SW480 (cell line): ENCODE data around the gene MYLK4.

Source experiments
- DNase-seq: peaks from one replicate; pipeline ENCODE4 v3.0.0-alpha.2; 2016; ENCODE audit warnings: low spot score

MYLK4 gene

GRCh38 chr6:2733324-2733723 lies 17.4 kb downstream of the MYLK4 start:
- DNase-seq = no peak

GRCh38 chr6:2732503-2733089 lies 18.1 kb downstream of the MYLK4 start:
- no peak for DNase-seq

DNA sequence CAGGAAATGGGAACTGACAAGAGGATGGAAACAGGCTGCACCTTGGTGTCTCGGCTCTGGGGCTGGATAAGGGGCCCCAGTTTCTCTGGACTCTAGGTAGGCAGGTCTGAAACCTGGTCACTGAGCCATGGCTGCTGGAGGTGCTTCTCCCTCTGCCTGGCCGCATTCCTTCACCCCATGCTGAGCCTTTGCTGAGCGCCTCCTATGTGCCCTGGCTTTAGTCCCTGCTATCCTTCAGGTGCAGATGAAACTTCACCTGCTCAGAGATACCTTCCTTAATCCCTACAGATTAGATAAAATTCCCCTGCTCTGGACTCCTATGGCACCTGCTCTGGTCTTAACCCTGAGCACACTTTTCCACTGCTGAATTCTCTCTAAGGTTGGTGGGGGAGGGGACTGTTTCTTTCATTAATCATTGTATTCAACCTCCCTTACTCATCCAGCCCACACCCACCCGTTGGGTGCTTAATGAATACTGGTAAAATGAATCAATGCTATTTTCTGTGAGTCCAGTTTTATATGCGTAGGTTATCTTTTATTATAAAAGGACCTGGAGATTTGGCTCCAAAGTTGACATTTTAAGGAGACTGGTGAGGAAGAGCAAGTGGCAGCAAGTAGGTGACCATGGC lies 19.3 kb downstream of the MYLK4 start:
- DNase-seq = no peak

- no peak for DNase-seq
These were observed 20.2 kb downstream of the MYLK4 start for GRCh38 chr6:2730353-2731107.

DNA sequence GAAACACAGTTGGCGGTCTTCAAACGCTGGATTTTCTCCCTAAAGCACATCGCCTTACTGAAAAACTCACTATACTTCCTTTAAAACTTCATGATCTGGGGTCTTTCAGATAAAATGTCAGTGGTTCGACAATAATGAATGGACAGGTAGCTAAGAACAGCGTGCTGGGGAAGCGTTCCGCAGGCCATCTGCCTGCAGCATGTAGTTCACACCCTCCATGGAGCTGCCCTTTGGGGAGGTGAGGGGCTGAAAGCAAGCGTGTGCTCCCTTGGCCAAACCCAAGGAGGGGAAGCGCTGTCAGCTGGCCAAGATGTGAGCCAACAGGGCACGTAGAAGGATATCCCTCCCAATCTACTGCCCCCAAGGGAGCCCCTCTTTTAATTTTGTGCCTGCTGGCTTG lies 20.8 kb downstream of the MYLK4 start:
- DNase-seq = no peak

- no peak for DNase-seq
These were observed 24.6 kb downstream of the MYLK4 start for GRCh38 chr6:2725999-2726567.

DNA sequence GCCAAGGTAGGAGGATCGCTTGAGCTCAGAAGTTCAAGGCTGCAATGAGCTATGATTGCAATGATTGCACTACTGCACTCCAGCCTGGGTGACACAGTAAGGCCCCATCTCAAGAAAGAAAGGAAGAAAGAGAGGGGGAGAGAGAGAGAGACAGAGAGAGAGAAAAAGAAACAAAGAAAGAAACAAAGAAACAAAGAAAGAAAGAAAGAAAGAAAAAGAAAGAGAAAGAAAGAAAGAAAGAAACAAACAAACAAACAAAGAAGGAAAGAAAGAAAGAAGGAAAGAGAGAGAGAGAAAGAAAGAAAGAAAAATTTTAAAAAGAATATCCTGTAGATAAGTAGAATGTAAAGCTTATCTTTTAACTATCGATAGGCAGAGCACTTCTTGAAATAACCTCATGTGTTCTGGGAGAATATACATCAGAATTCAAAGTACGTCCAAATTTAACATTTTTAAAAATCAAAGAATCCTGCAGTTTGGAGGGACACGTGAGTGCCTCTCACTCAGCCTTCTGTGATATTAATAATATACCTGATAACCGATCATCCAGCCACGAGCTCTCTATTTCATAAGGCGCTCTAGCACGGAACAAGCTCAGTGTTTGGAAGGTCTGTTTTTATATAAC lies 25.2 kb downstream of the MYLK4 start:
- DNase-seq = no peak

- no peak for DNase-seq
These were observed 29.5 kb downstream of the MYLK4 start for GRCh38 chr6:2721219-2721618.

- no peak for DNase-seq
These were observed 31.6 kb downstream of the MYLK4 start for GRCh38 chr6:2719093-2719455.

GRCh38 chr6:2718334-2719092 lies 32.2 kb downstream of the MYLK4 start:
- no peak for DNase-seq

- no peak for DNase-seq
These were observed 33.6 kb downstream of the MYLK4 start for GRCh38 chr6:2716936-2717700.

- no peak for DNase-seq
These were observed 35.0 kb downstream of the MYLK4 start for GRCh38 chr6:2715737-2716136.

- DNase-seq = no peak
These were observed 36.4 kb downstream of the MYLK4 start for GRCh38 chr6:2714111-2714895.

- DNase-seq = no peak
These were observed 37.1 kb downstream of the MYLK4 start for GRCh38 chr6:2713473-2714110.

DNA sequence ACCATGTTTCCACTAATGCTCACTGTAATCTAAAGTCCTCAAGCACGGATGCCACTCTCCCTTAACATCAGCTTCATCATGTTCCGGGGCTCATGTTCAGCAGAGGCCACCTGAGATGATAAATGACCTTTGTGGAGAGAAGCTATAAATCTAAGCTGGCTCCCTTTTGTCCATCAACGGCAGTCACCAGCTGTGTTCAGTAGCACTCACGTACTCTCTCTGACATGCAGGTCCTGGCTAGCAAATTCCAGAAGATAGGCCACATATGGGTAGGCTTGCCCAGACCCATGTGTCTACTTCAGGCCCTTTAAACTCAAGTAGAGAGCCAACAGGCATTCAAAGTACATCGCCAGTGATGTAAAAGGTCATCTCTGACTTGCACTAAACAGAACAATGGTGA lies 38.6 kb downstream of the MYLK4 start:
- DNase-seq = no peak

- DNase-seq = no peak
These were observed 40.3 kb downstream of the MYLK4 start for GRCh38 chr6:2710412-2710811.

DNA sequence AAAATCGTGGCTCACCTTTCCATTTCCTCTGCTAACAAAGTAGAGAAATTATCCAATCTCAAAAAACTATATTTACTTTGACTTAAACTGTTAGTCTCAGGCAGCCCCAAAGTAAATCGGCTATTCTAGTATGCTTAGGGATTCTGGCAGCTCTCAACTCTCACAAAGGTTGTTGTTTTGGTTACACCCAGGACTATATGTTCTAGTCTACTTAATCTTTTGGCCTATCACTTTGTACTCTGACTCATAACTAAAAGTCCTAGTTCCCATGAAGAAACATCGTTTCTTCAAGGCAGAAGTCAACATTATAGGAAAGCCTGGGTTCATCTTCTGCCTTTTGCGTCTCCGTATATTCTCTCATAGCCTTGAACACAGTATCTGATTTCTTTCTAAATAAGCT lies 42.3 kb downstream of the MYLK4 start:
- no peak for DNase-seq

DNA sequence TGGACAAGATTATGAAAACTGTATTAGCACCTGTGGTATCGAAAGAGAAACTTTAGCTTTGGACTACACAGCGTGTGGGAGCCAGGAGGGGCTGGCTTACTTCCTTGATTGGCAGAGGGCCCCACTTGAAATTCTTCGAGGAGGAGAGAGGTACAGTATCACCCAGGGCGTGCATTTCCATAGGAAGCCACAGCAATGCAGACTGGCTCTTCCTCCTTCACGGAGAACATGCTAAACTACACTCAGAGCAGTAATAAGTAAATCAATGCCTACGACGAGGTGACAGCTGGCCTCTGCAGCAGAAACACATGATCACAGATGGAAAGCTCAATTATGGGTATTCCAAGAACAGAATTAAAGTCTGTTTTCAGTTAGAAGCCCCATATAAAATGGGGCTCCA lies 44.2 kb downstream of the MYLK4 start:
- DNase-seq = no peak

- DNase-seq = no peak
These were observed 45.5 kb downstream of the MYLK4 start for GRCh38 chr6:2705256-2705655.

DNA sequence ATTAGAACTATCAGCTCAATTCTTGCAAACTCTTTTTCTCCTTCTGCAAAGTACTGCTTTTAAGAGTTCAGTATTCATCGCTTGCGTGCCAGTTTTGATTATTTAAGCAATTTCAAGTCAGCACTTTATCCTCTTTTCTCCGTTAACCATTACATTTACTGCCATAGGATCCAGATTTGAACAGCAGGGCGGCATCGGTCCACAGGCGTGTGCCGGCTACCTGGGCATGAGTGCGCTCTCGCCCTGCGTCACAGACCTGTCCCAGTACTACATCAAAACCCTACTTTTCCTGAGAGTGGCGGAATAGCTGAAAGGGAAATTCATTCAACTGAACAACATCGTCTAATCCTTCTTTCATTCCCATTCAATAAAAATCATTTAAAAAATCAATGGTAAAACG lies 53.4 kb downstream of the MYLK4 start:
- DNase-seq = no peak
